Neutrophil (primary cell): Measurements from ENCODE around the gene ARHGAP8.

Experiments used
- H3K27ac ChIP-seq: fragments of 200-600 bp; sonication (generic); 2 replicates; pipeline ENCODE4 v1.5.1; 2016; ENCODE audit warnings: mild to moderate bottlenecking, moderate library complexity
- H3K27me3 ChIP-seq: fragments of 200-600 bp; sonication (generic); 2 replicates; pipeline ENCODE4 v1.6.0; 2016; ENCODE audit warnings: mild to moderate bottlenecking
- H3K36me3 ChIP-seq: fragments of 200-600 bp; sonication (generic); 2 replicates; pipeline ENCODE4 v1.5.1; 2017
- H3K4me1 ChIP-seq, 2 experiments: fragments of 200-600 bp in 1 of 2; sonication (generic) in 1 of 2; 1 replicate in 1 of 2; 2 replicates in 1 of 2; pipeline versions ENCODE4 v1.5.1 to v1.6.1; 2013 to 2016; ENCODE audit warnings: low read depth in 1 of 2, low read length in 1 of 2, mild to moderate bottlenecking in 1 of 2, moderate library complexity in 1 of 2; ENCODE audit not compliant: control insufficient read depth in 1 of 2, insufficient read depth in 1 of 2
- H3K4me3 ChIP-seq, 2 experiments: fragments of 200-600 bp in 1 of 2; sonication (generic) in 1 of 2; 1 replicate in 1 of 2; 2 replicates in 1 of 2; pipeline ENCODE4 v1.5.1; 2013 to 2016; ENCODE audit warnings: low read depth in 1 of 2, low read length in 1 of 2, mild to moderate bottlenecking in 1 of 2, moderate library complexity in 1 of 2
- H3K9me3 ChIP-seq: fragments of 200-600 bp; sonication (generic); 2 replicates; pipeline ENCODE4 v1.5.1; 2016
- CTCF ChIP-seq: fragments of 200-600 bp; sonication (generic); IDR thresholded peaks from 2 replicates; pipeline ENCODE4 v1.5.1; 2016; ENCODE audit warnings: antibody characterized with exemption

Gene ARHGAP8

DNA sequence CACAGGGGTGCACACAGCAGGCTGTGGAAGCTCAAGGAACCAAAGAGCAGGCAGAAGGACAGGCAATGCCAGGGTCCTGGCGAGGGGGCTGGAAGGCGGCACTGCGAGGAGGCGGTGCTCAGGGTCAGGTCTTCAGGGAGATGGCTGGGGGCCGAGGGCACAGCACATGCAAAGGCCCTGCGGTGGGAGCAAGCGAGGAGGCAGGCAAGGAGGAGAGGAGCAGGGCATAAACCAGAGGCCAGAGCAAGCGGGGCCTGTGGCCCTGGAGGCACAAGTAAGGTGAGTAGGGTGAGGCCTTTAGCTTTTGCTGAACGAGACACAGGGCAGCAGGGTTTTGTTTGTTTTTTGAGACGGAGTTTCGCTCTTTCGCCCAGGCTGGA, 126.9 kb downstream of the ARHGAP8 start:
- no peak overlapping the region for H3K27ac ChIP-seq
- no peaks in the 10 kb centered on the region for H3K27me3 ChIP-seq
- H3K9me3 ChIP-seq, result no peaks in the 10 kb centered on the region
- H3K4me1 ChIP-seq, result no peaks in the 10 kb centered on the region
- H3K36me3 ChIP-seq, result no peaks in the 10 kb centered on the region
- H3K4me3 ChIP-seq, result no peak overlapping the region
- TF ChIP-seq CTCF, result no peak

- Histone ChIP-seq H3K36me3 (no peaks in the 10 kb centered on the region), H3K9me3 (no peaks in the 10 kb centered on the region), H3K4me3 (no peak overlapping the region), H3K27ac (no peak overlapping the region), H3K27me3 (no peaks in the 10 kb centered on the region), H3K4me1 (no peaks in the 10 kb centered on the region)
- TF ChIP-seq CTCF, result no peak
These were observed 128.4 kb downstream of the ARHGAP8 start for GRCh38 chr22:44880610-44881290.

DNA sequence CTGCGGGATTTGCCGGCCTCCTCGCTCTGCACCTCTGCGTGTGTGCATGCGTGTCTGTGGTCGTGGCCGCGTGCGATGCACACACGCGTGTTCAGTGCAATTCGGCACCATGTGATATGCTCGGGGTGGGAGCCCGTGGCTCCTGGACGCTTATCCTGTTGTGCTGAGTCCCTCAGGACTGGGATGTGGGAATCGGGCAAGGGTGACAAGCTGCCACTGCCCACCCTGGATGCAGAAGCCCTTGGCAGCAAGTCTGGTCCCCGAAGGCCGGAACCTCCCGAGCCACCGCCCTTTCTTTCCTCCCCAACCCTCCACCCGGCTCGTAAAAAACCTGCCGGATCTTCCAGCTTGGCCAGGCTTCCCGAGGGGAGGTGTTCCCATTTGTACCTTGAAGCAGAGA, 129.2 kb downstream of the ARHGAP8 start:
- Histone ChIP-seq H3K4me3 (no peak overlapping the region), H3K27ac (no peak overlapping the region), H3K4me1 (no peaks in the 10 kb centered on the region), H3K27me3 (no peaks in the 10 kb centered on the region), H3K9me3 (no peaks in the 10 kb centered on the region), H3K36me3 (no peaks in the 10 kb centered on the region)
- TF ChIP-seq CTCF, result no peak

DNA sequence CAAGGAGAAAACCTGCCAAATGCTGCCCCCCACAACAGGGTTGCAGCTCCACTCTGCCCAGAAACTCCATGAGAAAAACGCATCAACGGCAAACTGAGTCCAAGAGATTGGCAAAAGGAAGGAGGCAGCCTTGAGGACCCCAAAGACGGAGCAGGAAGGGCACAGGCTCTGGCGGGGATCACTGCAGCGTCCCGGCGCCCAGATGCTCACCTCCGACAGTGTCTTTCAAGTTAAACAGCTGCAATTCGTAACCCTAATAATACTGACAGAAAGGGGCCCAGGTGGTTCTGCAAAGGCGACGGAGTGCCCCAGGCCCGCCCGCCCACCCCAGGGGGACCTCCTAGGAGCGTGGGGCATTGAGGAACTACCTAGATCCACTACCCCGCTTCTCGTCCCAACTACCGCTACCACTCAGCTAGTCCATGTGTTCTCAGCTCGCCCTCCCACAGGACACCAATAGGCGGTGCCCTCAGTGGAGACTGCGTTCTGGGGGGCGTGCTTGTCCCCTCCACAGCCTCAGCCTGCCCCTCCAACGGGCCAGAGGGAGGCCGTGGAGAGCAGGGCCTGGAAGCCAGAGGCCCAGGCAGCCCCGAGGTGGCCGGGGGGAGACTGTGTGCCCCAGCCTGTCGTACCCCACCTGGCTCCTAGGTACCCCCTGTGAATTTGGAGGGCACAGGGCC, 130.0 kb downstream of the ARHGAP8 start:
- no peaks in the 10 kb centered on the region for H3K4me1 ChIP-seq
- no peaks in the 10 kb centered on the region for H3K9me3 ChIP-seq
- no peaks in the 10 kb centered on the region for H3K36me3 ChIP-seq
- TF ChIP-seq CTCF, result no peak
- H3K27ac ChIP-seq, result no peak overlapping the region
- no peak overlapping the region for H3K4me3 ChIP-seq
- no peaks in the 10 kb centered on the region for H3K27me3 ChIP-seq

- Histone ChIP-seq H3K9me3 (no peaks in the 10 kb centered on the region), H3K4me1 (no peaks in the 10 kb centered on the region), H3K27ac (no peak overlapping the region), H3K27me3 (no peaks in the 10 kb centered on the region), H3K4me3 (no peak overlapping the region), H3K36me3 (no peaks in the 10 kb centered on the region)
- no peak for TF ChIP-seq CTCF
These were observed 130.6 kb downstream of the ARHGAP8 start for GRCh38 chr22:44883011-44883421.
